GM19023 (cell line): ENCODE data around the gene RFPL4A.

ENCODE experiments used
- ATAC-seq: cut with Tn5 transposase; IDR thresholded peaks from one replicate; pipeline ENCODE4 v1.9.1; 2021; ENCODE audit warnings: mild to moderate bottlenecking, moderate library complexity; ENCODE audit not compliant: unreplicated experiment

RFPL4A gene

DNA sequence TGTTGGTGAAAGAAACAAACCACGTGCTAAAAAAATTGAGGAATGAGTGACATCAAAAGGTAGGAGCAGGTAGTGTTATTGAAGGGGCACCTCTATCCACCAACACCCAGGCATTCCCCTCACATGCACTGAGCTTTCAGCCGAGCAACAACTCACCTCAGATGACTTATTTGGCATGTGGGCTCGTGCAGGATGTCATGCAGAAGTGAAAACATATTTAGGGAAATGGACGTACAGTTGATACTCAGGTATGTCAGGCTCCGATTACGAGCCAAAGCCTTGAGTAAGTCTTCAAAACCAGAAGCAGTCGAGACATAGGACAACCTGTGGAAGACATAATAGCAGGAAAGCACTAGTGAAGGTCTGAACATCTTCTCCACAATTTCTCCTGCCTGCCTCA is 42.5 kb downstream of the RFPL4A start:
- no peak for ATAC-seq

- no peak for ATAC-seq
Observed at GRCh38 chr19:55802281-55802680, 43.4 kb downstream of the RFPL4A start.

GRCh38 chr19:55809381-55810058 is 50.6 kb downstream of the RFPL4A start:
- no peak for ATAC-seq

- no peak for ATAC-seq
Observed at GRCh38 chr19:55811340-55811739, 52.4 kb downstream of the RFPL4A start.

- no peak for ATAC-seq
Observed at GRCh38 chr19:55812449-55812848, 53.6 kb downstream of the RFPL4A start.
